ENCODE data around the gene RPL7A.
"Not testable (repeated sequence)": the region's sequence is repeated elsewhere in the genome, so short reads cannot be mapped to it uniquely, and the experiment has no call there.

RPL7A gene

GRCh38 chr9:133347985-133348717, at the start of gene RPL7A, which contains the start of gene MED22:
RPL7A (plus strand) TSS chr9:133348218; CDS start chr9:133348244, 26 bp downstream.
MED22 (minus strand) TSS chr9:133348131; CDS start chr9:133346662, 1,469 bp downstream.
- peak; percentile 98 for DNase-seq

- DNase-seq: not testable (repeated sequence)
These were observed 48.0 kb upstream of the RPL7A start for GRCh38 chr9:133299996-133300395.

GRCh38 chr9:133301253-133302230, 46.5 kb upstream of the RPL7A start:
- no peak for DNase-seq

GRCh38 chr9:133303266-133304157, 44.5 kb upstream of the RPL7A start:
- no peak for DNase-seq

- DNase-seq: no peak
These were observed 43.9 kb upstream of the RPL7A start for GRCh38 chr9:133304158-133304470.

GRCh38 chr9:133304477-133305377, 43.3 kb upstream of the RPL7A start:
- no peak for DNase-seq

- no peak for DNase-seq
These were observed 42.3 kb upstream of the RPL7A start for GRCh38 chr9:133305731-133306130.

GRCh38 chr9:133306242-133307204, 41.5 kb upstream of the RPL7A start:
- DNase-seq: no peak

GRCh38 chr9:133307301-133307700, 40.7 kb upstream of the RPL7A start:
- no peak for DNase-seq

- DNase-seq: no peak
These were observed 38.4 kb upstream of the RPL7A start for GRCh38 chr9:133309608-133310007.

- no peak for DNase-seq
These were observed 32.0 kb upstream of the RPL7A start for GRCh38 chr9:133315997-133316396.

GRCh38 chr9:133317551-133317950, 30.5 kb upstream of the RPL7A start:
- not testable (repeated sequence) for DNase-seq

- no peak for DNase-seq
These were observed 27.6 kb upstream of the RPL7A start for GRCh38 chr9:133320421-133320881.

GRCh38 chr9:133321411-133321935, 26.5 kb upstream of the RPL7A start:
- DNase-seq: no peak

- no peak for DNase-seq
These were observed 25.3 kb upstream of the RPL7A start for GRCh38 chr9:133322701-133323100.

GRCh38 chr9:133323211-133323610, 24.8 kb upstream of the RPL7A start:
- no peak for DNase-seq

GRCh38 chr9:133323991-133324703, 23.9 kb upstream of the RPL7A start:
- DNase-seq: no peak

- DNase-seq: not testable (repeated sequence)
These were observed 21.0 kb upstream of the RPL7A start for GRCh38 chr9:133327021-133327420.

GRCh38 chr9:133327834-133328484, 20.1 kb upstream of the RPL7A start:
- DNase-seq: no peak

Data from inflammatory macrophage treated with lipopolysaccharide for 4 hours (primary cell).